HG03571 (cell line): ENCODE measurements around the gene PTPRH.

ENCODE experiments used
- ATAC-seq: cut with Tn5 transposase; IDR thresholded peaks from one replicate; pipeline ENCODE4 v1.9.1; 2021; ENCODE audit not compliant: unreplicated experiment

The PTPRH gene

GRCh38 chr19:55208880-55209692, at the start of gene PTPRH:
PTPRH (minus strand) TSS chr19:55209501; CDS start chr19:55209433, 68 bp downstream.
- ATAC-seq: no peak

GRCh38 chr19:55258476-55258827, 49.2 kb upstream of the PTPRH start:
- peak; percentile 3 for ATAC-seq

DNA sequence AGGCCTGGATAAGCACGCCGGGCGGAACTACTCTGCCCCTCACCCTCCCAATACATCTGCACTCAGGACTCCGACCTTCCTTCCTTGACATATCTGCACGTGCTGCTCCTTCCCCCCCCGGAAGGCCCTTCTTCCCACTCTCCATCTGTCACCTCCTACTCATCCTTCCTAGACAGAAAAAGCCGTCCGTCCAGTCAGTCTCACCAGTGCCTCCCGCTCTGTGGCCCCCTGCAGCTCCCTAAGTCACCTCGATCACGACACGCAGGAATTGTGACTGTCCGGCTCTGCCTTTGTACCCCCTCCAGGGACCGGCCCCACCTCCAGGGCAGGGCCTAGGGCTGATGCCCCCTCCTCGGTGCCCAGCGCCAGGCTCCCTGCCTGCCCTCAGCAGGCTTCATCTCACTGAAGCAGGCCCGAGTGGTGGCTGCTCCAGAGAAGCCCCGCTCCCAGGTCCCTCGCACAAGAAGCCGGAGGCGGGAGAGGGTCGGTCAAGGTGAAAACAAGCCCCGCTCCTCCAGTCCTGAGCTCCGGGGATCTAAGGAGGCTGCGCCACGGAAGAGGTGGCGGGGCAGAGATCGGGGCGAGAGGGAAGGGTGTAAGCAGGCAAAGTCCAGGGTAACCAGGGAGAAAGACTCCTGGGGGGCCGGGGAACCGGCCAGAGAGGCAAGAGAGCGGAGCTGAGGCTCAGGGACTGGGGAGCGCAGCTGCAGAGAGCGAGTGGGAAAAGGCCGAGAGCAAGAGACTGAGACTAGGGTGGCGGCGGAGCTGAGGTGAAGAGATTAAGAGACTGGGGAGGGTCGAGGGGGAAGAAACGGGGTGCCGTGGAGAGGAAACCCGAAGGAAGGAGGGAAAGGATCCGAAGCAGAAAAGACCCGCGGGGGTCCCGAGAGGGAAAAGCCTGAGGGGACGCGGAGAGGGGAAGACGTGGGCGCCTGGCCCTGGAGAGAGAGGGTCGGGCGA, 48.4 kb upstream of the PTPRH start:
- ATAC-seq: no peak

GRCh38 chr19:55256562-55257460, 47.5 kb upstream of the PTPRH start:
- ATAC-seq: no peak

- ATAC-seq: no peak
Measured at GRCh38 chr19:55255618-55256423, 46.5 kb upstream of the PTPRH start.

DNA sequence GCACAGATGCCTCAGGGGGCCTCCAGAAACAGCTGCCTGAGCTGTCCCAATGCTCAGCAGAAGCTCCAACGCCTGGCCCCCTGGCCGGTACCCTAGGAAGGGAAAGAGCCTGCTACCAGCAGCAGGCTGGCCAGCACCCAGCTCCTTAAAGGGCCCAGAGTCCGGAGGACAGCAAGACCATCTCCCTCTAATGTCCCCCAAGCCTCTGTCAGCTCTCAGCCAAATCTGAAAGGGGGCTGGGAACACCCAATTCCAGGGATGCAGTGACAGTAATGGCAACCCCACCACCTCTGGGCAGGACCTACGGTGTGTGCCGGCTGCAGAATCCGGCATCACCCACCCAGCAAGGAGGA, 45.3 kb upstream of the PTPRH start:
- ATAC-seq: no peak

GRCh38 chr19:55253842-55254624, 44.7 kb upstream of the PTPRH start:
- peak; percentile 40 for ATAC-seq

DNA sequence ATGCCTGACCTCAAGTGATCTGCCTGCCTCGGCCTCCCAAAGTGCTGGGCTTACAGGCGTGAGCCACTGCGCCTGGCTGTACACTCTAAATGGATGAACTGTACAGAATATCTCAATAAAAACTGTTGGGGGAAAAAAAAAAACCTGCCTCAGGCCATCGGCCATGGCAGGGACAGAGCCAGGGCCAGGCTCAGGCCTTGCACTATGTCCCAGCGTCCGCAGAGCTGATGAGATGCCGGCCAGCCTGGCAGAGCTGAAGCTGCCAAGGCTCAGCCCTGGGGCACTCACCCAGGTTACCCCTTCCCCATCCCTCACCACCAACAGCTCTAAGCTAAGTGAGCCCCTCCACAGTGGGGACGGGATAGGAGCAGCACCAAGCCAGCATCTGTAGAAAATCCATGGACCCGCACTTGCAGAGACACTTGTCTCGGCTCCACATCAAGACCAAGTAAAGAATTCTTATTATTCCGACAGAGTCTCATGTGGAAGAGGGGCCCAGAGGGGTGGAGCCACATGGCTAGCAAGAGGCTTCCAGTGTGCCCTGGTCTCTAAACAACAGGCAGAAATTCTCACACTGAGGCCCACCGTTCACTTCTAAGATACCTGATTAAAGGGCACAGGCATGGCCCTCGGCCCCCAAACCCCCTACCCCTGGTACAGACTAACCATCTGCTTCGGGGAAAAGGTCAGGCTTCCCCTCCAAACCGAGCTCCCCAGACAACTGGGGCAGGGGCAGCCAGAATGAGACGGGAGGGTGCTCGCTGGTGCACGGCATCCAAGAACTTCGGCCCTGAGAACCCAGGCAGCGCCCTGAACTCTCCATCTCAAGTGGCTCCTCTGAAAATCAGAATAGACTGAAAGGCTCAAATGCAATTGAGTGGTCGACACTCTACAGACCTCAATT, 43.7 kb upstream of the PTPRH start:
- ATAC-seq: no peak

GRCh38 chr19:55251341-55252081, 42.2 kb upstream of the PTPRH start:
- ATAC-seq: no peak

DNA sequence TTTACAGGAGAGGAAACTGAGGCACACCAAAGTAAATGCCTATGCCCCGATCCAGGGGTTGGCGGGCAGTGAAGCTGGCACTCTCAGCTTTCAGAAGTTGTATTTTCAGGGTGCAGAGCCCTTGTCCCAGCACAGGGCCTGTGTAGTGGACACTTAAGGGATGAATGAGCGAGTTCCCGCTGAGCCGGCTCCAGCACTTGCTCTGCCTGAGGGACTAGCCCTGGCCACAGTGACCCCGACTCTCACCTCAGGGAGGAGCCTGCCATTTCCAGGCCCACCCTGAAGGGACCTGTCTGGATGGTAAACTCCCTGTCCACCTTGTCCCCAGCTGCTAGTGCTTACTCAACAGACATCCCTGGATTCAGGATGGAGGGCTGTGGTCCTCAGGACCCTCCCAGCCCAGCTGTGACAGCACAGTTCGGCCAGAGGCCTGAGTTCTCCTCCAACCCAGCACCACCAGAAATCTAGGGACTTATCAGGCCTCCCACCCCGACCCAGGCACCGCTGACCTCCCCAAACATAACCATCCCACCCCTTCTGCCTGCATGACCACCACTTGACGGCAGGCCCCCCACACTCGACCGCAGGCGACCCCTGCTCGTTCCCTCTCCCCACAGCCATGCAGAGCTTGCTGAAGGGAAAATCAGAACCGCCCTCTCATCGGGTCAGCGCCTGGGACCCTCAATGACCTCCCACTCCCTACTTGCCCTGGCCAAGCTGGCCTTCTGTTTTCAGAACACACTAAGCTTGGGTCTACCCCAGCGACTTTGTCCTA, 41.1 kb upstream of the PTPRH start:
- ATAC-seq: no peak

GRCh38 chr19:55249841-55250240, 40.5 kb upstream of the PTPRH start:
- ATAC-seq: no peak

DNA sequence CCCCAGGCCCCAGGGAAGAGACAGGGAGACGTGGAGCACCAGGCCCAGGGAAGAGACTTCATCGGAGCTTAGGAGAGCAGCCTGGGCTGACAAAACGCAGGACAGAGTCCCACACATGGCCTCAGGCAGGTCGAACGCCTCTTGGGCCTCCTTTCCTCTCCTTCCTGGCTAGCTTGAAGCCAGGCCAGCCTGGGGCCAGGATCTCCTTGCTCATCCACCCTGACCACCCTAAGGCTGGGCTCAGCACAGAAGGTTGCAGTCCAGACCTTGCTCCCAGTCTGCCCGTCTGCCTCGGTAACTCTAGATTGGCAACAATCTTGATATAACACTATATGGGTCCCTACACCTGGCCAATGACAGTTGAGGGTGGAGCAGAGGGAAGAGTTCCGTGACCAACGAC, 39.4 kb upstream of the PTPRH start:
- no peak for ATAC-seq

DNA sequence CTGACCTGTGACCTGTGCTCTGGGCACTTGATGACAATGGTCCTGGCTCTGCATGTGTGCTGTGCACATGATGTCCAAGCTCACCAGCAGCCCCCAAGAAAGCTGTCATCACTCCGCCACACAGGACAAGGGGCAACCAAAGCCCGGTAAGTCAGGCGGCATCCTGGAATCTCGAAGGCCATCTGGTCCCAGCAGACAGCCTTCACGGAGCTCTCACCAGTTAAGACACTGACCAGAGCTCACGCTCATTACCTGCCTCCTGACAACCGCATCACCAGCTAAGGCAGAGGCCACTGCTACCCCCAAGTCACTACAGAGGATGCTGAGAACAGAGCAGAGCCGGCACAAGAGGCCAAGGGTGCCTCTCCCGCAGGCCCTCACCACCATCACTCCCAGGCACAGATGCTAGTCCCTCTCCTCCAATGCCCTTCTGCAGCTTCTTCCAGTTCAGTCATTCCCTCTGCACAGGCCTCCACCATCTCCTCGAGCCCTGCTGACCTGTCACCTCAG, 38.9 kb upstream of the PTPRH start:
- ATAC-seq: no peak

DNA sequence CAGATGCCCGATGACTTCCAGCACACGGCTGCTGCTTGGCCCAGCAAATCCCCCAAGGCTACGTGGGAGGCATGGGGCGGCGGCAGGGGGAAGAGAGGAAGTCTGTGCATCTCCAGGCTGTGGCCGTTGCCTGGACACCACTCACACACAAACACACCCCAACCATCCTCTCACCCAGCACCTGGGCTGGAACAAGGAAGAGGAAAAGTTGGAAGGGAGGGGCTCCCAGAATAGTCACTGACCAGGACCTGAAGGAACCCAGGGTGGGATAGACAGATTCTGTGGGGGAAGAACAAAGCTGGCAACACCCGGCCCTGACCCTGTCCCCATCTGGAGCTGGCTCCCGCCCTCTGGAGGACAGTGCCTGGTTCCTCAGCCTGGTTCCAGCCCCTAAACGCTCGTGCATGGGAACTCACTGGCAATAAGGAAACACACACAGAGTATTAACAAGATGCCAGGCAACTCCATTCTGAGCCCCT, 38.4 kb upstream of the PTPRH start:
- no peak for ATAC-seq

GRCh38 chr19:55246462-55247451, 37.5 kb upstream of the PTPRH start:
- ATAC-seq: no peak
